ENCODE data around the gene METTL25B.

The METTL25B gene

GRCh38 chr1:156772728-156773497 lies 44.6 kb downstream of the METTL25B start:
- no peak for DNase-seq (ENCODE audit: low read depth)
- no peak overlapping the region for H3K4me3 ChIP-seq (ENCODE audit: low read depth, low read length)
- no peak for TF ChIP-seq CTCF (IDR thresholded peaks at IDR 0.05; ENCODE audit: control insufficient read depth, extremely low read depth, insufficient read depth)

GRCh38 chr1:156773607-156774006 lies 45.3 kb downstream of the METTL25B start:
- DNase-seq (ENCODE audit: low read depth): no peak
- no peak for TF ChIP-seq CTCF (IDR thresholded peaks at IDR 0.05; ENCODE audit: control insufficient read depth, extremely low read depth, insufficient read depth)

GRCh38 chr1:156775799-156776198 lies 47.5 kb downstream of the METTL25B start:
- no peak for TF ChIP-seq CTCF (IDR thresholded peaks at IDR 0.05; ENCODE audit: control insufficient read depth, extremely low read depth, insufficient read depth)
- DNase-seq (ENCODE audit: low read depth): no peak
- no peak overlapping the region for H3K4me3 ChIP-seq (ENCODE audit: low read depth, low read length)

More at GRCh38 chr1:156773607-156774006, 45.3 kb downstream of the METTL25B start:
- no peak overlapping the region for H3K4me3 ChIP-seq (ENCODE audit: low read depth, low read length)

GRCh38 chr1:156776942-156777341 lies 48.7 kb downstream of the METTL25B start:
- no peak overlapping the region for H3K4me3 ChIP-seq (ENCODE audit: low read depth, low read length)
- DNase-seq (ENCODE audit: low read depth): no peak
- TF ChIP-seq CTCF (IDR thresholded peaks at IDR 0.05; ENCODE audit: control insufficient read depth, extremely low read depth, insufficient read depth): no peak

- TF ChIP-seq CTCF (IDR thresholded peaks at IDR 0.05; ENCODE audit: control insufficient read depth, extremely low read depth, insufficient read depth): no peak
- no peak overlapping the region for H3K4me3 ChIP-seq (ENCODE audit: low read depth, low read length)
- no peak for DNase-seq (ENCODE audit: low read depth)
These were observed 49.3 kb downstream of the METTL25B start for GRCh38 chr1:156777573-156777972.

GRCh38 chr1:156781585-156782186 lies 53.4 kb downstream of the METTL25B start:
- H3K4me3 ChIP-seq (ENCODE audit: low read depth, low read length): no peak overlapping the region
- no peak for TF ChIP-seq CTCF (IDR thresholded peaks at IDR 0.05; ENCODE audit: control insufficient read depth, extremely low read depth, insufficient read depth)
- no peak for DNase-seq (ENCODE audit: low read depth)
